Upper lobe of left lung (tissue), 6 donors: Measurements from ENCODE around the gene KCNK3. TPM values are rescaled to one million over a fixed set of nuclear protein-coding genes. Genes with fewer than 3 reads are reported as not detected.

Experiments used
- ATAC-seq, 2 donors: fragments of 200-7000 bp; cut with Tn5 transposase; one replicate each; pipeline ENCODE4 v1.9.1; 2022; ENCODE audit warnings: mild to moderate bottlenecking in 2 of 2, moderate library complexity in 2 of 2; ENCODE audit not compliant: low FRiP score in 2 of 2
- DNase-seq, 2 donors: peaks; one replicate each; pipeline ENCODE4 v3.0.0-alpha.2; 2019 to 2020
- H3K27ac ChIP-seq, 4 donors: fragments of 200-600 bp; sonication (generic); one replicate each; pipeline ENCODE4 v1.5.1; 2016 to 2019
- H3K27me3 ChIP-seq, 4 donors: fragments of 200-600 bp; sonication (generic); one replicate each; pipeline ENCODE4 v1.5.1; 2017 to 2019
- H3K36me3 ChIP-seq, 4 donors: fragments of 200-600 bp; sonication (generic); one replicate each; pipeline ENCODE4 v1.5.1; 2016 to 2019
- H3K4me1 ChIP-seq, 4 donors: fragments of 200-600 bp; sonication (generic); one replicate each; pipeline ENCODE4 v1.5.1; 2018 to 2019
- H3K4me3 ChIP-seq, 4 donors: fragments of 200-600 bp; sonication (generic); one replicate each; pipeline ENCODE4 v1.5.1; 2017 to 2019; ENCODE audit warnings: mild to moderate bottlenecking in 2 of 4, moderate library complexity in 1 of 4
- H3K9me3 ChIP-seq, 4 donors: fragments of 200-600 bp; sonication (generic); one replicate each; pipeline ENCODE4 v1.5.1; 2018 to 2019
- CTCF ChIP-seq, 6 experiments: fragments of 450-650 bp in 4 of 6; fragments of 200-600 bp in 2 of 6; sonication (generic) in 2 of 6; IDR thresholded peaks; one replicate each; pipeline ENCODE4 v1.5.1; 2016 to 2019; ENCODE audit warnings: antibody characterized with exemption in 6 of 6
- EP300 ChIP-seq, 4 donors: sonication (generic); formaldehyde crosslinking; IDR thresholded peaks; one replicate each; pipeline ENCODE4 v1.5.1; 2017; ENCODE audit warnings: antibody characterized with exemption in 4 of 4, control low read depth in 2 of 4
- POLR2A ChIP-seq, 4 donors: fragments of 450-650 bp; IDR thresholded peaks; one replicate each; pipeline ENCODE4 v1.5.1; 2016 to 2017; ENCODE audit warnings: antibody characterized with exemption in 4 of 4, mild to moderate bottlenecking in 2 of 4
- POLR2AphosphoS5 ChIP-seq, 2 donors: sonication (generic); formaldehyde crosslinking; IDR thresholded peaks; one replicate each; pipeline ENCODE4 v1.5.1; 2017; ENCODE audit warnings: antibody characterized with exemption in 2 of 2
- WGBS, 2 donors: methylation state at CpG; one replicate each; pipeline ENCODE4 v1.1.5; 2017 to 2018; 5-methylcytosine and 5-hydroxymethylcytosine counted together
- total RNA-seq, 6 donors: library from RNA; depleted of rRNA in 4 of 6; stranded (reverse); fragments of >200 nt in 4 of 6; gene quantifications; one replicate each; pipeline versions ENCODE4 v1.1.0 to v1.2.1, GENCODE V29; 2016 to 2021
- donor health status: DM: no; HTN: no; CAD: no; lungs with moderate emphysema.
- donor health status: DM: no; HTN: yes; CAD: no; lungs with severe emphysema.

The KCNK3 gene
- total RNA-seq, 6 donors from 2014 or later, result 3.0 to 36.1 (median 17.5) TPM

- H3K4me1 ChIP-seq, result peaks cover under 1 to 10% (median 5%) of the 10 kb centered on the region in 4 donors
- no peaks in the 10 kb centered on the region for H3K36me3 ChIP-seq
- H3K4me3 ChIP-seq, result no peak overlapping the region
- no peak for ATAC-seq
- no peak overlapping the region for H3K27ac ChIP-seq
- no peak for DNase-seq
- TF ChIP-seq EP300 (IDR thresholded peaks at IDR 0.05) (no peak), POLR2AphosphoS5 (IDR thresholded peaks at IDR 0.05) (no peak), POLR2A (IDR thresholded peaks at IDR 0.05) (no peak), CTCF (IDR thresholded peaks at IDR 0.05) (no peak)
- WGBS, 2 donors, result 78 to 84% methylated on average over 2 of the region's 2 CpGs
- H3K9me3 ChIP-seq, result no peaks in the 10 kb centered on the region
- H3K27me3 ChIP-seq, result no peaks in the 10 kb centered on the region
Measured at GRCh38 chr2:26729311-26729710, 36.8 kb downstream of the KCNK3 start.

- no peaks in the 10 kb centered on the region for H3K36me3 ChIP-seq
- H3K4me1 ChIP-seq, result peaks cover 0 to 5% (median under 1%) of the 10 kb centered on the region in 4 donors
- ATAC-seq, result no peak
- no peaks in the 10 kb centered on the region for H3K9me3 ChIP-seq
- no peak overlapping the region for H3K4me3 ChIP-seq
- no peaks in the 10 kb centered on the region for H3K27me3 ChIP-seq
- TF ChIP-seq EP300 (IDR thresholded peaks at IDR 0.05), result no peak
- TF ChIP-seq POLR2AphosphoS5 (IDR thresholded peaks at IDR 0.05), result no peak
- TF ChIP-seq CTCF (IDR thresholded peaks at IDR 0.05), result no peak
- no peak for TF ChIP-seq POLR2A (IDR thresholded peaks at IDR 0.05)
- no peak overlapping the region for H3K27ac ChIP-seq
- 65 to 78% methylated on average over 9 to 18 of the region's 19 CpGs for WGBS, 2 donors
- DNase-seq, result no peak
Measured at GRCh38 chr2:26730549-26731344, 38.2 kb downstream of the KCNK3 start.

- peaks cover 0 to 10% (median 4%) of the 10 kb centered on the region in 4 donors for H3K4me1 ChIP-seq
- no peak for ATAC-seq
Measured at GRCh38 chr2:26731714-26732113, 39.2 kb downstream of the KCNK3 start.

GRCh38 chr2:26732446-26732845 is 39.9 kb downstream of the KCNK3 start:
- Histone ChIP-seq H3K27me3 (no peaks in the 10 kb centered on the region), H3K27ac (no peak overlapping the region), H3K36me3 (no peaks in the 10 kb centered on the region), H3K4me1 (peaks cover 0 to 10% (median 4%) of the 10 kb centered on the region in 4 donors), H3K9me3 (no peaks in the 10 kb centered on the region), H3K4me3 (no peak overlapping the region)
- ATAC-seq (no peak), DNase-seq (no peak)
- WGBS, 2 donors, result 91 to 93% methylated on average over 3 of the region's 3 CpGs
- TF ChIP-seq POLR2AphosphoS5 (IDR thresholded peaks at IDR 0.05) (no peak), CTCF (IDR thresholded peaks at IDR 0.05) (no peak)

More at GRCh38 chr2:26731714-26732113, 39.2 kb downstream of the KCNK3 start:
- H3K36me3 ChIP-seq, result no peaks in the 10 kb centered on the region
- TF ChIP-seq POLR2A (IDR thresholded peaks at IDR 0.05), result no peak
- no peak for TF ChIP-seq EP300 (IDR thresholded peaks at IDR 0.05)
- no peak for TF ChIP-seq CTCF (IDR thresholded peaks at IDR 0.05)
- no peak for TF ChIP-seq POLR2AphosphoS5 (IDR thresholded peaks at IDR 0.05)
- no peaks in the 10 kb centered on the region for H3K9me3 ChIP-seq
- DNase-seq, result no peak
- H3K27me3 ChIP-seq, result no peaks in the 10 kb centered on the region
- H3K4me3 ChIP-seq, result no peak overlapping the region
- 80 to 96% methylated on average over 3 to 4 of the region's 4 CpGs for WGBS, 2 donors
- H3K27ac ChIP-seq, result no peak overlapping the region

GRCh38 chr2:26733413-26733812 is 40.9 kb downstream of the KCNK3 start:
- ATAC-seq (no peak), DNase-seq (no peak)
- TF ChIP-seq POLR2AphosphoS5 (IDR thresholded peaks at IDR 0.05) (no peak), CTCF (IDR thresholded peaks at IDR 0.05) (no peak), EP300 (IDR thresholded peaks at IDR 0.05) (no peak), POLR2A (IDR thresholded peaks at IDR 0.05) (no peak)
- Histone ChIP-seq H3K27ac (no peak overlapping the region), H3K36me3 (no peaks in the 10 kb centered on the region), H3K4me3 (no peak overlapping the region), H3K4me1 (peaks cover 0 to 7% (median 3%) of the 10 kb centered on the region in 4 donors), H3K9me3 (no peaks in the 10 kb centered on the region), H3K27me3 (no peaks in the 10 kb centered on the region)
- whole genome bisulfite sequencing, 2 donors, result 81 to 85% methylated on average over 9 of the region's 9 CpGs
